HEK293 (cell line): ENCODE data around the gene GALNT1.

ENCODE experiments used
- CTCF ChIA-PET: fragments of 350-600 bp; formaldehyde crosslinking; extraction: SDS; loops from one replicate; lab custom pipeline; 2021; ENCODE audit warnings: antibody characterized with exemption; lab: Yijun Ruan, JAX
- POLR2A ChIA-PET: fragments of 300-600 bp; formaldehyde crosslinking; extraction: SDS; loops from one replicate; lab custom pipeline; 2020; ENCODE audit warnings: antibody characterized with exemption, inconsistent platforms; lab: Yijun Ruan, JAX
- H3K27ac ChIP-seq: fragments of 200-500 bp; sonication (Bioruptor generic); 2 replicates; pipeline ENCODE4 v1.5.1; 2014; ENCODE audit warnings: low read depth, low read length, control low read depth, inconsistent platforms; ENCODE audit errors: extremely low read depth
- H3K36me3 ChIP-seq, 2 experiments: fragments of 200-500 bp in 1 of 2; sonication (Bioruptor generic) in 1 of 2; 1 replicate in 1 of 2; 2 replicates in 1 of 2; pipeline ENCODE4 v1.5.1; 2014 to 2017; ENCODE audit warnings: inconsistent platforms in 2 of 2, low read length in 2 of 2; ENCODE audit not compliant: control insufficient read depth in 2 of 2, insufficient read depth in 1 of 2
- H3K4me1 ChIP-seq: fragments of 200-500 bp; sonication (Bioruptor generic); 2 replicates; pipeline ENCODE4 v1.5.1; 2014; ENCODE audit warnings: mild to moderate bottlenecking, low read length, inconsistent platforms; ENCODE audit not compliant: control insufficient read depth, insufficient read depth
- H3K4me3 ChIP-seq: 2 replicates; pipeline ENCODE4 v1.5.1; 2011; ENCODE audit warnings: low read depth, mild to moderate bottlenecking, control low read depth, low read length, moderate library complexity
- H3K9me3 ChIP-seq: fragments of 200-500 bp; sonication (Bioruptor generic); 2 replicates; pipeline ENCODE4 v1.5.1; 2014; ENCODE audit warnings: low read depth, low read length, inconsistent platforms; ENCODE audit not compliant: control insufficient read depth, insufficient read depth
- EGR2 ChIP-seq: fragments of 450-650 bp; formaldehyde crosslinking; IDR thresholded peaks from 2 replicates; pipeline ENCODE4 v1.5.1; 2016; ENCODE audit warnings: low read depth, missing biosample characterization, missing genetic modification characterization
- GLIS2 ChIP-seq: fragments of 450-650 bp; formaldehyde crosslinking; IDR thresholded peaks from 2 replicates; pipeline ENCODE4 v1.5.1; 2016; ENCODE audit warnings: missing biosample characterization, missing genetic modification characterization
- KLF16 ChIP-seq: fragments of 450-650 bp; formaldehyde crosslinking; IDR thresholded peaks from 2 replicates; pipeline ENCODE4 v1.5.1; 2017; ENCODE audit warnings: missing biosample characterization, missing genetic modification characterization
- SALL2 ChIP-seq: fragments of 450-650 bp; formaldehyde crosslinking; IDR thresholded peaks from 2 replicates; pipeline ENCODE4 v1.5.0; 2017; ENCODE audit warnings: missing biosample characterization, mild to moderate bottlenecking, missing genetic modification characterization, borderline replicate concordance
- SP2 ChIP-seq: fragments of 450-650 bp; formaldehyde crosslinking; IDR thresholded peaks from 2 replicates; pipeline ENCODE4 v1.5.1; 2016; ENCODE audit warnings: missing biosample characterization, missing genetic modification characterization
- SP3 ChIP-seq: fragments of 450-650 bp; formaldehyde crosslinking; IDR thresholded peaks from 2 replicates; pipeline ENCODE4 v1.5.1; 2016; ENCODE audit warnings: missing biosample characterization, missing genetic modification characterization
- ZBTB8A ChIP-seq: fragments of 450-650 bp; formaldehyde crosslinking; IDR thresholded peaks from 2 replicates; pipeline ENCODE4 v1.5.1; 2016; ENCODE audit warnings: missing biosample characterization, missing genetic modification characterization
- ZNF138 ChIP-seq: fragments of 450-650 bp; formaldehyde crosslinking; IDR thresholded peaks from 2 replicates; pipeline ENCODE4 v1.5.1; 2016; ENCODE audit warnings: missing biosample characterization, missing genetic modification characterization, borderline replicate concordance
- ZNF146 ChIP-seq: fragments of 450-650 bp; formaldehyde crosslinking; IDR thresholded peaks from 2 replicates; pipeline ENCODE4 v1.5.1; 2016; ENCODE audit warnings: missing biosample characterization, missing genetic modification characterization
- ZNF23 ChIP-seq: fragments of 450-650 bp; formaldehyde crosslinking; IDR thresholded peaks from 2 replicates; pipeline ENCODE4 v1.5.1; 2016; ENCODE audit warnings: missing biosample characterization, missing genetic modification characterization, borderline replicate concordance
- ZNF394 ChIP-seq: fragments of 450-650 bp; formaldehyde crosslinking; IDR thresholded peaks from 2 replicates; pipeline ENCODE4 v1.5.1; 2016; ENCODE audit warnings: missing biosample characterization, missing genetic modification characterization, mild to moderate bottlenecking, moderate library complexity, borderline replicate concordance
- ZNF521 ChIP-seq: fragments of 450-650 bp; formaldehyde crosslinking; IDR thresholded peaks from 2 replicates; pipeline ENCODE4 v1.5.1; 2017; ENCODE audit warnings: missing biosample characterization, mild to moderate bottlenecking, missing genetic modification characterization
- ZNF548 ChIP-seq: fragments of 450-650 bp; formaldehyde crosslinking; IDR thresholded peaks from 2 replicates; pipeline ENCODE4 v1.5.1; 2016; ENCODE audit warnings: missing biosample characterization, missing genetic modification characterization
- ZNF549 ChIP-seq: fragments of 450-650 bp; IDR thresholded peaks from 2 replicates; pipeline ENCODE4 v1.5.1; 2018; ENCODE audit warnings: missing biosample characterization, missing genetic modification characterization, mild to moderate bottlenecking, inconsistent platforms, moderate library complexity
- ZNF555 ChIP-seq: fragments of 450-650 bp; formaldehyde crosslinking; conservative IDR thresholded peaks from 2 replicates; pipeline ENCODE4 v1.5.1; 2017; ENCODE audit warnings: missing biosample characterization, mild to moderate bottlenecking, missing genetic modification characterization, inconsistent platforms
- ZNF560 ChIP-seq: fragments of 450-650 bp; formaldehyde crosslinking; IDR thresholded peaks from 2 replicates; pipeline ENCODE4 v1.5.1; 2017; ENCODE audit warnings: missing biosample characterization, missing genetic modification characterization, borderline replicate concordance
- ZNF654 ChIP-seq: fragments of 450-650 bp; formaldehyde crosslinking; IDR thresholded peaks from 2 replicates; pipeline ENCODE4 v1.5.1; 2016; ENCODE audit warnings: low read depth, missing biosample characterization, missing genetic modification characterization
- ZNF658 ChIP-seq: fragments of 450-650 bp; formaldehyde crosslinking; IDR thresholded peaks from 2 replicates; pipeline ENCODE4; 2016; ENCODE audit warnings: missing biosample characterization, missing genetic modification characterization
- ZNF664 ChIP-seq: fragments of 450-650 bp; formaldehyde crosslinking; IDR thresholded peaks from 2 replicates; pipeline ENCODE4 v1.5.1; 2016; ENCODE audit warnings: missing biosample characterization, missing genetic modification characterization
- ZNF791 ChIP-seq: fragments of 450-650 bp; formaldehyde crosslinking; IDR thresholded peaks from 2 replicates; pipeline ENCODE4 v1.5.1; 2016; ENCODE audit warnings: missing biosample characterization, missing genetic modification characterization
- ZNF837 ChIP-seq: fragments of 450-650 bp; formaldehyde crosslinking; IDR thresholded peaks from 2 replicates; pipeline ENCODE4 v1.5.1; 2016; ENCODE audit warnings: missing biosample characterization, missing genetic modification characterization
- ZNF843 ChIP-seq: fragments of 450-650 bp; formaldehyde crosslinking; IDR thresholded peaks from 2 replicates; pipeline ENCODE4 v1.5.1; 2016; ENCODE audit warnings: missing biosample characterization, missing genetic modification characterization
- ZXDB ChIP-seq: fragments of 450-650 bp; formaldehyde crosslinking; IDR thresholded peaks from 2 replicates; pipeline ENCODE4 v1.5.1; 2016; ENCODE audit warnings: missing biosample characterization, missing genetic modification characterization
- TF ChIP-seq, protein P1 (sequence below): fragments of 450-650 bp; formaldehyde crosslinking; IDR thresholded peaks from 2 replicates; pipeline ENCODE4 v1.5.1; 2017; ENCODE audit warnings: missing biosample characterization, missing genetic modification characterization
- TF ChIP-seq, protein P2 (sequence below): fragments of 450-650 bp; formaldehyde crosslinking; optimal IDR thresholded peaks from 2 replicates; pipeline ENCODE3; 2016; ENCODE audit warnings: missing biosample characterization, mild to moderate bottlenecking, missing genetic modification characterization
- TF ChIP-seq, protein P3 (sequence below): IDR thresholded peaks from 2 replicates; pipeline ENCODE4 v1.6.1; 2011; ENCODE audit warnings: mild to moderate bottlenecking, low read depth, low read length, borderline replicate concordance
- TF ChIP-seq, protein P4 (sequence below): fragments of 450-650 bp; formaldehyde crosslinking; IDR thresholded peaks from 2 replicates; pipeline ENCODE4 v1.5.1; 2016; ENCODE audit warnings: missing biosample characterization, missing genetic modification characterization
- TF ChIP-seq, protein P5 (sequence below): fragments of 450-650 bp; formaldehyde crosslinking; IDR thresholded peaks from 2 replicates; pipeline ENCODE4 v1.5.1; 2016; ENCODE audit warnings: missing biosample characterization, missing genetic modification characterization, low read depth

Gene GALNT1

DNA sequence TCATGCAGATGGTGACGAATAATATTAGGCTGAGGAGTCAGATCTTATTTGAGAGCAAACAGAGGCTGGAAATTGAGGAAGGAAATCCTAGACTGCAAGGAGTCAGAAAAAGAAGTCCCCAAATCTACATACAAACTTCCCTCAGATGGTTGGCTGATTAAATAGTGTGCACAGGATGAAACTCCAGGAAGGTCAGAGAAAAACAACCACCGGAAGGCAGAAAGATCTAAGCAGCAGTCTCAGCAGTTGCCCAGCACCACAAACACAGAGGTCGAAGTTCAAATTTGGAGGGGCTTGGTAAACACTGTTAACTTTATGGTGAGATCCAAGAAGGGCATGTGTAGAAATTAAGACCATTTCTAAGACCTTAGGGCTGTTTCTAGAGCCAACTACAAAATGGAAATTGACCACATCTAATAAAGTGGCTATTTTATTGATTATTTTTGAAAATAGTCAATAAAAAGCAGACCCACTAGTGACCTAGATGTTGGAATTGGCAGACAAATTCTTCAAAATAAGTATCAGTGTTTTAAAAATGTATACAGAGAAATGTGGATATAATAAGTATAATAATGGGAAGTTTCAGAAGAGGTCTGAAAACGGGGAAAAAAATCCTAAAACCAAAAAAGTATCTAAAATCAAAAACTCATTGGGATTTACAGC is 134.8 kb downstream of the GALNT1 start:
- TF ChIP-seq ZNF560 (tag by site-specific recombination): no peak
- TF ChIP-seq ZNF394 (tag by site-specific recombination): no peak
- TF ChIP-seq, protein P1, sequence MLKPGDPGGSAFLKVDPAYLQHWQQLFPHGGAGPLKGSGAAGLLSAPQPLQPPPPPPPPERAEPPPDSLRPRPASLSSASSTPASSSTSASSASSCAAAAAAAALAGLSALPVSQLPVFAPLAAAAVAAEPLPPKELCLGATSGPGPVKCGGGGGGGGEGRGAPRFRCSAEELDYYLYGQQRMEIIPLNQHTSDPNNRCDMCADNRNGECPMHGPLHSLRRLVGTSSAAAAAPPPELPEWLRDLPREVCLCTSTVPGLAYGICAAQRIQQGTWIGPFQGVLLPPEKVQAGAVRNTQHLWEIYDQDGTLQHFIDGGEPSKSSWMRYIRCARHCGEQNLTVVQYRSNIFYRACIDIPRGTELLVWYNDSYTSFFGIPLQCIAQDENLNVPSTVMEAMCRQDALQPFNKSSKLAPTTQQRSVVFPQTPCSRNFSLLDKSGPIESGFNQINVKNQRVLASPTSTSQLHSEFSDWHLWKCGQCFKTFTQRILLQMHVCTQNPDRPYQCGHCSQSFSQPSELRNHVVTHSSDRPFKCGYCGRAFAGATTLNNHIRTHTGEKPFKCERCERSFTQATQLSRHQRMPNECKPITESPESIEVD (tag by site-specific recombination): no peak
- no peak for TF ChIP-seq ZNF138
- TF ChIP-seq KLF16: no peak
- no peak for TF ChIP-seq ZNF521 (tag by site-specific recombination)
- TF ChIP-seq ZNF843 (tag by site-specific recombination): no peak
- TF ChIP-seq EGR2: no peak
- no peak for TF ChIP-seq ZNF837
- TF ChIP-seq ZNF555 (tag by site-specific recombination): no peak
- TF ChIP-seq, protein P2, sequence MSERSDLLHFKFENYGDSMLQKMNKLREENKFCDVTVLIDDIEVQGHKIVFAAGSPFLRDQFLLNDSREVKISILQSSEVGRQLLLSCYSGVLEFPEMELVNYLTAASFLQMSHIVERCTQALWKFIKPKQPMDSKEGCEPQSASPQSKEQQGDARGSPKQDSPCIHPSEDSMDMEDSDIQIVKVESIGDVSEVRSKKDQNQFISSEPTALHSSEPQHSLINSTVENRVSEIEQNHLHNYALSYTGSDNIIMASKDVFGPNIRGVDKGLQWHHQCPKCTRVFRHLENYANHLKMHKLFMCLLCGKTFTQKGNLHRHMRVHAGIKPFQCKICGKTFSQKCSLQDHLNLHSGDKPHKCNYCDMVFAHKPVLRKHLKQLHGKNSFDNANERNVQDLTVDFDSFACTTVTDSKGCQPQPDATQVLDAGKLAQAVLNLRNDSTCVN (tag by site-specific recombination): no peak
- no peak for TF ChIP-seq GLIS2 (tag by site-specific recombination)
- TF ChIP-seq, protein P3, sequence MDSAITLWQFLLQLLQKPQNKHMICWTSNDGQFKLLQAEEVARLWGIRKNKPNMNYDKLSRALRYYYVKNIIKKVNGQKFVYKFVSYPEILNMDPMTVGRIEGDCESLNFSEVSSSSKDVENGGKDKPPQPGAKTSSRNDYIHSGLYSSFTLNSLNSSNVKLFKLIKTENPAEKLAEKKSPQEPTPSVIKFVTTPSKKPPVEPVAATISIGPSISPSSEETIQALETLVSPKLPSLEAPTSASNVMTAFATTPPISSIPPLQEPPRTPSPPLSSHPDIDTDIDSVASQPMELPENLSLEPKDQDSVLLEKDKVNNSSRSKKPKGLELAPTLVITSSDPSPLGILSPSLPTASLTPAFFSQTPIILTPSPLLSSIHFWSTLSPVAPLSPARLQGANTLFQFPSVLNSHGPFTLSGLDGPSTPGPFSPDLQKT: no peak
- no peak for TF ChIP-seq ZNF548 (tag by site-specific recombination)
- TF ChIP-seq ZNF146: no peak
- TF ChIP-seq ZNF654: no peak
- TF ChIP-seq SALL2 (tag by site-specific recombination): no peak
- no peak for TF ChIP-seq ZNF549 (tag by site-specific recombination)
- no peak for TF ChIP-seq ZBTB8A (tag by site-specific recombination)
- no peak for TF ChIP-seq SP3 (tag by site-specific recombination)
- H3K4me1 ChIP-seq: no peaks in the 10 kb centered on the region
- POLR2A ChIA-PET: no interaction called here
- H3K36me3 ChIP-seq: peaks cover 0 to 8% of the 10 kb centered on the region in 2 experiments; a peak in 1 of 3 replicates
- H3K4me3 ChIP-seq: no peak overlapping the region
- H3K9me3 ChIP-seq: no peaks in the 10 kb centered on the region
- no peak overlapping the region for H3K27ac ChIP-seq
- CTCF ChIA-PET: interaction anchor here (0.6 to 0.7 kb wide), 3 partner anchors 29 to 39 kb away, joined by 3 to 4 read pairs (median 3); no protein-coding TSS in a partner anchor

DNA sequence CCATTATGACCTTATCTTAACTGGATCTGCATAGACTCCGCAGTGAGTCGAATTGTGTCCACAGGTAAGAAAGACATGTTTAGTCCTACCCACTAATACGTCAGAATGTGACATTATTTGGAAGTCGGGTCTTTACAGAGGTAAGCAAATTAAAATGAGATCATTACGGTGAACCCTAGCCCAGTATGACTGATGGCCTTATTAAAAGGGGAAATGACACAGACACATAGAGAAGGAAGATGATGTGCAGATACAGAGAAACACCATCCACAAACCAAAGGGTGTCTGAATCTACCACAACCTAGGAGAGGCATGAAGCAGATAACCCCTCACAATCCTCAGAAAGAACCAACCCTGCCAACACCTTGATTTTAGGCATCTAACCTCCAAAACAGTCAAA is 135.6 kb downstream of the GALNT1 start:
- ChIA-PET CTCF (no interaction called here), POLR2A (no interaction called here)
- peaks cover 0 to 6% of the 10 kb centered on the region in 2 experiments; a peak in 1 of 3 replicates for H3K36me3 ChIP-seq
- H3K27ac ChIP-seq: no peak overlapping the region
- H3K9me3 ChIP-seq: no peaks in the 10 kb centered on the region
- no peak for TF ChIP-seq SP2 (tag by site-specific recombination)
- TF ChIP-seq, protein P2 (tag by site-specific recombination): no peak
- no peak for TF ChIP-seq ZNF837
- no peak for TF ChIP-seq ZXDB (tag by site-specific recombination)
- no peak for TF ChIP-seq ZNF791 (tag by site-specific recombination)
- TF ChIP-seq, protein P4, sequence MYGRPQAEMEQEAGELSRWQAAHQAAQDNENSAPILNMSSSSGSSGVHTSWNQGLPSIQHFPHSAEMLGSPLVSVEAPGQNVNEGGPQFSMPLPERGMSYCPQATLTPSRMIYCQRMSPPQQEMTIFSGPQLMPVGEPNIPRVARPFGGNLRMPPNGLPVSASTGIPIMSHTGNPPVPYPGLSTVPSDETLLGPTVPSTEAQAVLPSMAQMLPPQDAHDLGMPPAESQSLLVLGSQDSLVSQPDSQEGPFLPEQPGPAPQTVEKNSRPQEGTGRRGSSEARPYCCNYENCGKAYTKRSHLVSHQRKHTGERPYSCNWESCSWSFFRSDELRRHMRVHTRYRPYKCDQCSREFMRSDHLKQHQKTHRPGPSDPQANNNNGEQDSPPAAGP: no peak
- TF ChIP-seq, protein P5, sequence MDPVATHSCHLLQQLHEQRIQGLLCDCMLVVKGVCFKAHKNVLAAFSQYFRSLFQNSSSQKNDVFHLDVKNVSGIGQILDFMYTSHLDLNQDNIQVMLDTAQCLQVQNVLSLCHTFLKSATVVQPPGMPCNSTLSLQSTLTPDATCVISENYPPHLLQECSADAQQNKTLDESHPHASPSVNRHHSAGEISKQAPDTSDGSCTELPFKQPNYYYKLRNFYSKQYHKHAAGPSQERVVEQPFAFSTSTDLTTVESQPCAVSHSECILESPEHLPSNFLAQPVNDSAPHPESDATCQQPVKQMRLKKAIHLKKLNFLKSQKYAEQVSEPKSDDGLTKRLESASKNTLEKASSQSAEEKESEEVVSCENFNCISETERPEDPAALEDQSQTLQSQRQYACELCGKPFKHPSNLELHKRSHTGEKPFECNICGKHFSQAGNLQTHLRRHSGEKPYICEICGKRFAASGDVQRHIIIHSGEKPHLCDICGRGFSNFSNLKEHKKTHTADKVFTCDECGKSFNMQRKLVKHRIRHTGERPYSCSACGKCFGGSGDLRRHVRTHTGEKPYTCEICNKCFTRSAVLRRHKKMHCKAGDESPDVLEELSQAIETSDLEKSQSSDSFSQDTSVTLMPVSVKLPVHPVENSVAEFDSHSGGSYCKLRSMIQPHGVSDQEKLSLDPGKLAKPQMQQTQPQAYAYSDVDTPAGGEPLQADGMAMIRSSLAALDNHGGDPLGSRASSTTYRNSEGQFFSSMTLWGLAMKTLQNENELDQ: no peak
- TF ChIP-seq ZNF23 (tag by site-specific recombination): no peak
- TF ChIP-seq ZNF658 (tag by site-specific recombination): no peak
- no peak for TF ChIP-seq ZNF664 (tag by site-specific recombination)
- H3K4me3 ChIP-seq: no peak overlapping the region
- no peaks in the 10 kb centered on the region for H3K4me1 ChIP-seq
